ENCODE results near the gene GOLGA6L24.
"Not testable (repeated sequence)": the region's sequence is repeated elsewhere in the genome, so short reads cannot be mapped to it uniquely, and the experiment has no call there.

Gene GOLGA6L24, protein sequence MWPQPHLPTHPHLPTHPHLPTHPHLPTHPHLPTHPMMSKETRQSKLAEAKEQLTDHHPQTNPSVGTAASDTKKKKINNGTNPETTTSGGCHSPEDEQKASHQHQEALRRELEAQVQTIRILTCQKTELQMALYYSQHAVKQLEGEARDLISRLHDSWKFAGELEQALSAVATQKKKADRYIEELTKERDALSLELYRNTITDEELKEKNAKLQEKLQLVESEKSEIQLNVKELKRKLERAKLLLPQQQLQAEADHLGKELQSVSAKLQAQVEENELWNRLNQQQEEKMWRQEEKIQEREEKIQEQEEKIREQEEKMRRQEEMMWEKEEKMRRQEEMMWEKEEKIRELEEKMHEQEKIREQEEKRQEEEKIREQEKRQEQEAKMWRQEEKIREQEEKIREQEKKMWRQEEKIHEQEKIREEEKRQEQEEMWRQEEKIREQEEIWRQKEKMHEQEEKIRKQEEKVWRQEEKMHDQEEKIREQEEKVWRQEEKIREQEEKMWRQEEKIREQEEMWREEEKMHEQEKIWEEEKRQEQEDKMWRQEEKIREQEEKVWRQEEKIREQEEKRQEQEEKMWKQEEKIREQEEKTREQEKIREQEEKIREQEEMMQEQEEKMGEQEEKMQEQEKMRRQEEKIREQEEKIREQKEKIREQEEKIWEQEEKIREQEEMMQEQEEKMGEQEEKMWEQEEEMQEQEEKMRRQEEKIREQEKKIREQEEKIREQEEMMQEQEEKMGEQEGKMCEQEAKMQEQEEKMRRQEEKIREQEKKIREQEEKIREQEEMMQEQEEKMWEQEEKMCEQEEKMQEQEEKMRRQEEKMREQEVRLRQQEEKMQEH

DNA sequence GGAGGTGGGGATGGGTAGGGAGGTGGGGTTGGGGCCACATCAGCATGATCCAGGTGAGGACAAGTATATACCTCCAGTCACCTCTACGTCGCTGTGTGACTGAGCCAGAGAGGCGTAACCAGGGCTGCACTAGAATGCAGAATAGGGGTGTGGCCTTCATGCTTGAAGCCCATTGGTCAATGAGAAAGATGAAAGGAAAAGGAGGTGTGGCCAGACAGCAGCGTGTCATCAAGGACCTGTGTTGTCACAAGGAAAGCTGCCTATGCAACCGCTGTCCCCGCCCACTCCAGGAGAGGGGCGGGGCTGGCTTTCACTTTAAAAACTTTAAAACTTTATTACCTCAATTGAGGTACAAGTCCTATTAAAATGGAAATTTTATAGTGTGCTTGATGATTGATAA lies at the start of gene GOLGA6L24:
TSS of gene GOLGA6L24 (minus strand) at position 101 of the 400 bp plus-strand sequence. CDS start at position 40, 61 bp downstream.
- not testable (repeated sequence) for DNase-seq (ENCODE audit: low read depth)

GRCh38 chr15:28402774-28403435 lies 45.0 kb upstream of the GOLGA6L24 start:
- DNase-seq (ENCODE audit: low read depth): not testable (repeated sequence)

DNA sequence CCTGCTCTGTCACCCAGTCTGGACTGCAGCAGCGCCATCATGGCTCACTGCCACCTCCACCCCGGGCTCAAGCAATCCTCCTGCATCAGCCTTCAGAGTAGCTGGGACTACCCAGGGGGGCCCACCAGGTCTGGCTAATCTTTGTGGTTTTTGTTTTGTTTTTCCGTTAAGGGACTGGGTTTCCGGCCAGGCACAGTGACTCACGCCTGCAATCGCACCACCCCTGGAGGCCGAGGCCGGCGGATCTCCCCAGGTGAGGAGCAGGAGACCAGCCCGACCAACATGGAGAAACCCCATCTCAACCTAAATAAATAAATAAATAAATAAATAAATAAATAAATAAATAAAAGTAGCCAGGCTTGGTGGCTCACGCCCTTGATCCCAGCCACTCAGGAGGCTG lies 38.1 kb upstream of the GOLGA6L24 start:
- not testable (repeated sequence) for DNase-seq (ENCODE audit: low read depth)

GRCh38 chr15:28380053-28380452 lies 22.2 kb upstream of the GOLGA6L24 start:
- not testable (repeated sequence) for DNase-seq (ENCODE audit: low read depth)

GRCh38 chr15:28378364-28378763 lies 20.5 kb upstream of the GOLGA6L24 start, which contains the start of gene GOLGA8F:
TSS of gene GOLGA8F (plus strand) at chr15:28378664. CDS start at chr15:28378762, 98 bp downstream.
- DNase-seq (ENCODE audit: low read depth): not testable (repeated sequence)

DNA sequence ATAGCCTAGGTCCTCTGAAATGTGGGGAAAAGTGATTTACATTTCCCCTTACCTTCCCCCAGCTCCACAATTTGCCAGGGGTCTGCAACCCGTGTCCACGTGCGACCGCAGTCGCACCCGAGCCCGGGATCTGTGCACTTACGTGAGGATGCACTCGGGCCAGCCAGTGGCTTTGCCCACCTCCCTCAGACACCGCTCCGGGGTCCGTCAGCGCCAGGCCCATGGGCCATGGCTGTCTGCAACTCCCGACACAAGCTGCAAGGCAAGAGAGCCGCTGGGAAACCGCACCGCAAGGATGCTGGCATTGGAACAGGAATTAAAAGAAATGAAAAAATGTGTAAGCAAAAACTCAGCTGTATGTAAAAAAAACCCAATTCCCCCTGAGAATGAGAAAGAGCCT lies 7.6 kb upstream of the GOLGA6L24 start:
- DNase-seq (ENCODE audit: low read depth): not testable (repeated sequence)

DNA sequence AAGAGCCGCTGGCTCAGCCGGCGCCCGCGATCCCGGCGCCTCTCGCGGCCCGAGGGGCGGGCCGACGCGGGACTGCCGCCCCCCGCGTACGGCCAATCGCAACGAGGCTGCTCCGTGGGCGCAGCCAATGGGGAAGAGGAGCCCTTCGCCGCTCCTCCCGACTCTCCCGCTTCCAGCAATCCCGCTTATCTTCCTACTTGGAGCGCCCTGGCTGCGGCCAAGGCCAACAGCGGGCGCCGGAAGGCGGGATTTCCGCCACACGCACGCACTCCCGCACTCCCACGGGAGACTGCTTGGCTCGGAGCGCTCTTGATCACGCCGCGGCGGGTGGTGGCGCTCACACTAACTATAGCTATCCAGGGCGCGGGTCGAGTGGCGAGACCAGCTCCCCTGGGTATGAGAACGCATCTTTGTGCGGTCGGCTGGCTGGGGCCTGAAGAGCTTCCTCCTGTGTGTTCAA lies 35.7 kb downstream of the GOLGA6L24 start, which contains the start of gene HERC2:
TSS of gene HERC2 (minus strand) at position 51 of the 460 bp plus-strand sequence. CDS start 746 bp downstream, outside the sequence.
- DNase-seq (ENCODE audit: low read depth): not testable (repeated sequence)

DNA sequence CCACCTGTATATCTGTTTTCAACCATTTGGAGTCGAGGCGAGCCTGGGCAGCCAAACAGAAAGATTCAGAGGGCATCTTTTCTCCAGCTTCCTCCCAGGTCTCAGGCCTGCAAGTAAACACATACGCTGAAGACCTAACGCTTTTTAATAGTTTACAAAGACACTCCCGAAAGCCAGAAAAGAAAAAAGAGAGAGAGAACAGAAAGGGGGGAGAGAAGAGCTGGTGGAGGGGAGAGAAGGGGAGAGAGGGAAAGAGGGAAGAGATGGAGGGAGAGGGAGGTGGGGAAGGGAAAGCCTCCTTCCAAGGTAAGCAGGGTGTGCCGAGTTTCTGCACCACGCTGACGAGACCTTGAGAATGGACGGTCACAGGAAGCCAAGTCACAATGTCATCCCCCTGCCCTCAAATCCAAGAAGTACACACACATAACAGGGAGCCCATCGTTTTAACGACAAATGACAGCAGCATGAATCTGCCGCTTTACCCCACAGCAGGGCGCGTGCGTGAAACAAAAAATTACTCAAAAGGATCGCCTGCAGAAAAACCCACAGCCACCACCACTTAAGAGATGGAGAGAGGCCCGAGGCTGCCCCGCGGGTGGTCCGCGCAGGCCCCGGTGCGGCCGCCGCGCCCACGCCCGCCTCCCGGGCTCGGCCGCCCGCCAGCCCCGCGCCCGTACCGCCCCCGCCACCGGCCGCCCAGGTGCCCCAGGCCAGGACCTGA lies 36.4 kb downstream of the GOLGA6L24 start:
- not testable (repeated sequence) for DNase-seq (ENCODE audit: low read depth)

GRCh38 chr15:28319725-28320124 lies 38.2 kb downstream of the GOLGA6L24 start:
- not testable (repeated sequence) for DNase-seq (ENCODE audit: low read depth)

DNA sequence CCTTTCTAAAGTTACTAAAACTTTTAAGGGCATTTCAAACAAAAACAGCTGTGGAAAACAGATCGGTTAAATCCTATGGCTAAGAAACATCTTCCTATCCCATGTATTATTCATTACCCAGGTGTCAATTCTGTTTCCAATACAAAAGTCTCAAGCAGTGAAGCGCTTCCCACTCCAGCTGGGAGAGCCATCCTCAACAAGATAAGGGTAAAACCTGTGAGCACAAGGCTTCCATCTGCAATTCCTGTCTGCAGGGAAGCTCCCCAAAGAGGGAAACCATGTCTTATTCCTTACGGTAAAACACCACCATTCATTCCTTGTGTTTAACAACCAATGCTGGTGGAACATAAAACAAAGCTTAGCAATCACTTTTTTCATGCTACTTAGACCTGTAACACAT lies 39.1 kb downstream of the GOLGA6L24 start:
- DNase-seq (ENCODE audit: low read depth): not testable (repeated sequence)

- DNase-seq (ENCODE audit: low read depth): not testable (repeated sequence)
Measured at GRCh38 chr15:28318122-28318521, 39.8 kb downstream of the GOLGA6L24 start.

DNA sequence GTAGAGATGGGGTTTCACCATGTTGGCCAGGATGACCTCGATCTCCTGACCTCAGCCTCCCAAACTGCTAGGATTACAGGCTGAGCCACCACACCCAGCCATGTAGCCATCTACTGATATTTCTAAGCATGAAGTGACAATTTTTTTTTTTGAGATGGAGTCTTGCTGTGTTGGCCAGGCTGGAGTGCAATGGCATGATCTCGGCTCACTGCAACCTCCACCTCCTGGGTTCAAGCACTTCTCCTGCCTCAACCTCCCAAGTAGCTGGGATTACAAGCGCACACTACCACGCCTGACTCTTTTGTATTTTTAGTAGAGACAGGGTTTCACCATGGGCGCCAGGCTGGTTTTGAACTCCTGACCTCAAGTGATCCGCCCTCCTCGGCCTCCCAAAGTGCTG lies 40.9 kb downstream of the GOLGA6L24 start:
- not testable (repeated sequence) for DNase-seq (ENCODE audit: low read depth)

- not testable (repeated sequence) for DNase-seq (ENCODE audit: low read depth)
Measured at GRCh38 chr15:28310454-28310853, 47.4 kb downstream of the GOLGA6L24 start.

DNA sequence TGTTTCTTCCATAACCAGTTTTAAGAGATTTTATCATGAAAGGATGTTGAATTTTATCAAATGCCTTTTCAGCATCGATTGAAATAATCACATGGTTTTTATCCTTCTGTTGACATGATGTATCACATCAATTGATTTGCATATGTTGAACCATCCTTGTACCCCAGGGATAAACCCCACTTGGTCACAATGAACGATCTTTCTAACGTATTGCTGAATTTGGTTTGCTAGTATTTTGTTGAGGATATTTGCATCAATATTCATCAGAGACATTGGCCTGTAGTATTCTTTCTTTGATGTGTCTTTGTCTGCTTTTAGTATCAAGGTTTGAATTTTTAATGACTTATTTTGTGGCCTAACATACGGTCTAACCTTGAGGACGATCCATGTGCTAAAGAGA lies 49.2 kb downstream of the GOLGA6L24 start:
- not testable (repeated sequence) for DNase-seq (ENCODE audit: low read depth)
